ENCODE results near the gene SMPD3.
"Not testable (repeated sequence)": the region's sequence is repeated elsewhere in the genome, so short reads cannot be mapped to it uniquely, and the experiment has no call there.

SMPD3 gene

DNA sequence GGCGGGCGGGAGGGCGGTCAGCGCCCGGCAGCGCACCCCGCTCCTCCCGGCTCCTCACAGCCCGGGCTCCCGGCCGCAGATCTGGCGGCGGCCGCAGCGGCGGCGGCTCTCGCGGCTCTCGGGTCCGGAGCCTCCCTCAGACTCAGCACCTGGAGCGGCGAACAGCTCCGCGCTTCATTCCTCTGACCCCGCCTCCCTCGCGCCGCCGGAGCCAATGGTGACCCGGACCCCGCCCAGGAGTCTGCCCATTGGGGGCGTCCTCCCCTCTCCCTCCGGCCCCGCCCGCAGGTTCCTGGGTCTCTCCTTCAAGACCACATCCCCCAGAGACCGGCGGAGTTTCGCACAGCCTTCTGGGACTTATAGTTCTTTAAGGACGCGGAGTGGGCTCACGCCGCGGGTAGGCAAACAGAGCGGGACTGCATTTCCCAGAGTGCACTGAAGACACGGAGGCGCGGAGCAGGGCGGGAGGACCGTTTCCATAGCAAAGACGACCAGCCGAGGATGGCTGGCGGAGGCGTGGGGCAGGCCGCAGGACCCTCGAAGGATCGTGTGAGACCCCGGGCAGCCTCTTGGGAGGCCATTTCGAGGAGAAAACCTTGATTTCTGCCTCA, at the start of gene SMPD3:
Gene SMPD3, minus strand, starts transcription at position 149 of the 611 bp plus-strand sequence. CDS start 76,327 bp downstream, outside the sequence.
- peak; percentile 99 for DNase-seq (ENCODE audit: low spot score)

GRCh38 chr16:68496689-68497088, 48.4 kb upstream of the SMPD3 start:
- DNase-seq (ENCODE audit: low spot score): no peak

GRCh38 chr16:68494261-68494660, 46.0 kb upstream of the SMPD3 start:
- not testable (repeated sequence) for DNase-seq (ENCODE audit: low spot score)

DNA sequence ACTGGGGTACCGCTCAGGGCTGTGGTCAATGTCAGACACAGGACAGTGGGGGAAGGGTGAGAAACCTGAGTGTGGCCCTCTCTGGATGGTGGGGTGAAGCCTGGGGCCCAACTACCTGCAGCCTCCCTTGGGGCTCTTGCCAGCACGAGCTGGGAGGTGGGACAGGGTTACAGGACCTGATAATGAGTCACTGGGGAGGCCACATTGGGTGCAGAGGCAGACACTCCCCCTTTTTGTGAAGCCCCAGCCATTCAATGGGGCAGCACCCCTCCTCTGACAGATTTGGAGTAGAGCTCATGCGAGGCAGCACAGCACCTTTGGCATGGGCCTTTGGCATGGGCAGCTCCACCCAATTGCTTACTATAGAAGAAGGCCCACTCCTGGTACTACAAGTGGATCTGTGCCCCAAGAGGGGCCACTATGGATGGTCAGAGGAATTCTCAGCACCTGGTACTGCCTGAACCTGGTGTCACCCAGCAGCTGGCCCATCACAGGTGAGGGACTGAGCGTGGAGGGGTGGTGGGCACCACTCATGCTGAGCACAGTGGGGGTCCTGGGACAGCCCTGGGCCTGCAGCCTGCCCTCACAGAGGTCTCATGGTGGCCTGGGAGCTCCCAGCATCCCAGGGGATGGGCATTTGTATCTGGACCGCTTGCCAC, 45.2 kb upstream of the SMPD3 start:
- no peak for DNase-seq (ENCODE audit: low spot score)

DNA sequence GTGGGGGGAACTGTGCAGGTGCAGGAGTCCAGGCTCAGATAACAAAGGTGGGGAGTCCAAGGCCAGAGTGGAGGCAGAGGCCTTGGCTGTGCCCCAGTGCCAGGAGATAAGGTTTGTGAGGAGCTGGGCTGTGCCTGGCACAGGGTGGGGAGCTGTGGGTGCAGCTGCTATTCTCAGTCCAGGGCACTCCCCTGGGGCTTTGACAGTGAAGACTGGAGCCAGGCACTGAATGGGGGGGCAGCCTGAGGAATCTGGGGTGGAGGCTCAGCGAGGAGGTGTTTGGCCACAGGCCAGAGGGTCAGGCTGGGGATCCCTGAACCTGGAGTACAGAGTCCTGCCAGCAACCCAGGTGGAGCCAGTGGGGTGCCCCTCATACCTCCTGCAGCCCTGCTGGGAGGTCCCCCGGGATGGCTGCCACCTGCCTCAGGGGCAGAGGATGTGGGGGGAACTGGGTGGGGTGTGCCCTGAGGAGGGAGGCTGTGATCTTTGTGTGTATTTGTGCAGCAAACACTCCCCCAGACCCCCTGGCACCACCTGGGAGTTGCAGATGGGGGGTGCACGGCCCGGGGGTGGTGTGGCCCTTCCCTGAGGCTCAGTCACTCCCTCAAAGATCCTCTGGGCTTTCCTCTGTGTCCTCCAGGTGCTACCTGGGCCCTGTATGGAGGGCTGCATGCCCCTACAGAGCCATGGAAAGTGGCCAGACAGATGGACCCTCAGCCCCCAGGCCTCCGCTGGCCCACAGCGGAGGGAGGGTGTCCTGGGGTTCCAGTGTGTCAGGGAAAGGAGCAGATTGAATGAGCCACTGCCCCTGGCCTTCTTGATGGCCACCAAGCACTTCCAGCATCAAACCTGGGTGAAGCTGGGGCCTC, 44.5 kb upstream of the SMPD3 start:
- DNase-seq (ENCODE audit: low spot score): no peak

- no peak for DNase-seq (ENCODE audit: low spot score)
These were observed 43.8 kb upstream of the SMPD3 start for GRCh38 chr16:68492151-68492542.

GRCh38 chr16:68491576-68491950, 43.3 kb upstream of the SMPD3 start:
- no peak for DNase-seq (ENCODE audit: low spot score)

DNA sequence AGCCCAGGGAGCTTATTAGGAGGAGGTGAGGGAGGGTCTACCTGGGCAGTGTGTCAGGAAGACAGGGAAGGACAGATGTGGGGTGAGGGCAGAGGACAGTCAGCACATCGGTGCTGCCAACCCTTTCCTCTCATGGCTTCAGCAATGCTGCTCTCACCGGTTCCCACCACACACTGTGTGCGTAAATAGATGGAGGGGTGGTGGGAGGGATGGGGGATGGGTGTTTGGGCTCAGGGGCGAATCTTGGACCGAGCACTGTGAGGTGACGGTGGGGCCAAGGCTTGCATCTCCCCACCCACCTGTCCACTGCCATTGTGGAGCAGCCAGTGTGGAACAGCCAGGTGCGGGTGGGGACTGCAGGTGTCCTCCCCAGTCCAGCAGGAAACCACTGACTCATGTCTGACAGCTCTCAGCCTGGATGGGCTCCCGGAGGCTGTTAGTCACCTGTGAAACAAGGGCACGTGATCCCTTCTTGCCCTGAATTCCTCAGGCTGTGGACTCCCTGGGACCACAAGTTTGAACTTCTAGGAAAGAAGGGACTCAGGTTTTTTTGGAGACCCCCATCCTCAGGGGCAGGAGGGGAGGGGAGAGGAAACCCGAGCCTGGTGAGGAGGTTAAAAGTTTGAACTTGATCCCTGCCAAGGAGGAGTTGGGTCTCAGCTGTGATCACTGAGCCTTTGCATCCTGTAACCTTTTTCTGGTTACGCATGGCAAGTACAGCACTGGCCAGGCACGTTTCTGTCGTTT, 42.7 kb upstream of the SMPD3 start:
- no peak for DNase-seq (ENCODE audit: low spot score)

DNA sequence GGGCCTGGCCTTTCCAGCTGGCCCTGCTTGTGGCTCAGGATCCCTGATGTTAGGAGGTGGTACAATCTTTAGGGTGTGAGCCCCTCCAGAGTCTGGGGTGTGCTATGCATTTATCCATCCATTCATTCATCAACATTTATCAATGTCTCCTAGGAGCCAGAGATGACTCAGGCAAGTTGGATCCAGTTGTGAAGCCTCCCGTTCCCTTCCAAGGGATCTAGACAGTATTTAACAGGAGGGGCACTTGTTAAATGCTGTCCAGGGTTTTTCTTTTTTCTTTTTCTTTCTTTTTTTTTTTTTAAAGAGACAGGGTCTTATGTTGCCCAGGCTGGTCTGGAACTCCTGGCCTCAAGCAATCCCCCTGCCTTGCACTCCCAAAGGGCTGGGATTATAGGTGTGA, 42.0 kb upstream of the SMPD3 start:
- DNase-seq (ENCODE audit: low spot score): no peak

GRCh38 chr16:68488554-68488953, 40.2 kb upstream of the SMPD3 start:
- DNase-seq (ENCODE audit: low spot score): no peak

- DNase-seq (ENCODE audit: low spot score): no peak
These were observed 39.4 kb upstream of the SMPD3 start for GRCh38 chr16:68487669-68488068.

DNA sequence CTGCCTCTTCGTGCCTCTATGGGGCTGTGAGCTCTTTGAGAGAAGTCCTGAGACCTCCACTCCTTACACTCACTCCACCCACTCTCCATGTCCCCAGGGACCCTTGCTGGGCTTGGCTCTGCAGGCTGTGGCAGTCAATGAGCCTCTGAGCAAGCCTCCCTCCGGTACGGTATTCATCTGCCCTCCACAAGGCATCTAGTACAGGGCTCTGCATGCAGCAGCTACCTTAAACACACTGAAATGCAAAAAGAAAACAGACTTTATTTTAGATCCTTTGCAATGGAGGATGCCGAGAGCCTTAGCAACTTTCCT, 38.9 kb upstream of the SMPD3 start:
- DNase-seq (ENCODE audit: low spot score): no peak

- no peak for DNase-seq (ENCODE audit: low spot score)
These were observed 38.3 kb upstream of the SMPD3 start for GRCh38 chr16:68486502-68487202.

GRCh38 chr16:68481636-68482035, 33.3 kb upstream of the SMPD3 start:
- DNase-seq (ENCODE audit: low spot score): no peak

DNA sequence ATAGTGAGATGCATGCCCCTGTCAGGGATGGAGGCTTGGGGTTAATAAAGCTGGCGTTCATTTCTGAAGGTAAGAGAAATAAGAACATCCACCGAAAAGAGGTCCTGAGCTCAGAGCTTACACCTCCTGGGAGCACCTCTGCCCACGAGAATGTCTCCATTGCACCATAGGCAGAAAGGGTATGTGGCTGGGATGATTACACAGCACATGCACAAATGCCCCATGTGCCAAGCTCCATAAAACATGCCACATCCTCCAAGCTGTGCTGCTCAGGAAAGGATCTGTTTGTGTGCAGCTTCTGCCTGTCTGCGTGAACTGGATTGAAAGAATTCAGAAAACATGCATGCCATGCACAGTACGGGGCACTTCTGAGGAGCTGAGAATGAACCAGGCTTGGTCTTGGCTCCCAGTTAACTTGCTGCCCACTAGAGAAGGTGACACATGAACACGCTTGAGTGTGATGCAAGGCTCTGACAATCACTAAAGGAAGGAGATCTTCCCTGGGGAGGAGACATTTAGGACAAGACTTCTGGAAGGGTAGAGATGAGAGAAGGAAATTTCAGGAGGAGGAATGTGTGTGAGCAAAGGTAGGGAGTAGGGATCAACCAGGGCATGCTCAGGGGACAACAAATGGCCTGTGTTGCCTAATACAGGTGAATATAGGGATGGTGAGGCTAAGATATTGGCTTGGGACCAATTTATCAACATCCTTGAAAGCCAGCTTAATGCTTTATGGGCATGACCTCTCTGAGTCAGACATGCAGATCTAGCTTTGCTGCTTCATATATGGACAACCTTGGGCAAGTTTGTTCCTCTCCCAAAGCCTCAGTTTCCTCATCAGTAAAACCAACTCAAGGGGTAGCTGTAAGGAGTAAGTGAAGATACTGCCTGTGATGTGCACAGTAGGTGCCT, 32.0 kb upstream of the SMPD3 start:
- no peak for DNase-seq (ENCODE audit: low spot score)

DNA sequence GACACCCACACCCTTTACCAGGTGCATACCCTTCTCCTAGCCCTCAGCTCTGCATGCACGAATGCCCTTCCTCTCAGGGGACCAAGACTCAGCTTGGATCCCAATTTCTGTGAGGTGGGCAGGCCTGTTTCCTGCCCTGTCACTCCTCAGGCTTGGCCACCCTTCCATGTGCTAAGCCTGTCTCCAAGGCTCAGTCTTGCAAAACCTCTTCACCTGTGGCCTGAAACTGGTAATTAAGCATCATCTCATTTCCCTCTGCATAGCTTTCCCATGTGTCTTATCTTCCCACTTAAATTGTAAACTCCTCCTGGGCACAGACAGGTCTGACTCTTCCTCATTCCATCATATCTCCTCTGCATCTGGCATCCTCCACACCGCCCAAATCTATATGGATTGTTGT, 31.0 kb upstream of the SMPD3 start:
- no peak for DNase-seq (ENCODE audit: low spot score)

GRCh38 chr16:68478526-68479250, 30.4 kb upstream of the SMPD3 start:
- no peak for DNase-seq (ENCODE audit: low spot score)

GRCh38 chr16:68475071-68475470, 26.8 kb upstream of the SMPD3 start:
- DNase-seq (ENCODE audit: low spot score): no peak

GRCh38 chr16:68473358-68474070, 25.2 kb upstream of the SMPD3 start:
- no peak for DNase-seq (ENCODE audit: low spot score)

DNA sequence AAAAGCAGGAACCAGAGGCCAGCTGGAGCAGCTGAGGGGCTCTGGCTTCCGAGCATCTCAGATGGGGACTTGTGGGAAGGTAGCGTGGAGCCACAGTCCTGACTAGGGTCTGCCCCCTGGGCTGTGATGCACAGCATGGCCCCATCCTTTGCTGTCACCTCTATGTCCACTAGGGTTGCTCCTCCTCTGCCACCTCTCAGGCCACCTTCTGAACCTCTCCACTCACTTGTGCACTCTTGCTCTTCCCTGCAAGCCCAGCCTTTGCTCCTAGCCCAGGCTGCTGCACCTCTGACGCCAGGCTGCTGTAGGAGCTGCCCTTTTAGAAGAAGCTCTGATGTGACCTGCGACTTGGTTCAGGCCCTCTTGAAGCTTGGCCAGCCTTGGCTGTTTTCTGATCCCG, 24.3 kb upstream of the SMPD3 start:
- no peak for DNase-seq (ENCODE audit: low spot score)
